ENCODE data around the gene GNA15. TPM values are rescaled to one million over a fixed set of nuclear protein-coding genes. Genes with fewer than 3 reads are reported as not detected.

The GNA15 gene
- total and polyA plus RNA-seq, 2 of the 8 experiments (the other 6 are each of a cell fraction or from before 2014, with no cell fraction given), result 0.26 to 0.45 TPM

GRCh38 chr19:3145909-3146676, 10.3 kb downstream of the GNA15 start (continued):
- TF ChIP-seq HDAC6 (IDR thresholded peaks at IDR 0.05; ENCODE audit: low read depth, low read length) (no peak), EGR1 (IDR thresholded peaks at IDR 0.05; ENCODE audit: borderline replicate concordance, low read depth, low read length) (no peak), MAX (IDR thresholded peaks at IDR 0.05) (no peak), SP1 (IDR thresholded peaks at IDR 0.05; ENCODE audit: low read depth, low read length) (no peak), ASH2L (IDR thresholded peaks at IDR 0.05; ENCODE audit: low read length) (no peak), RAD21 (IDR thresholded peaks at IDR 0.05 in 1 of 2, conservative IDR thresholded peaks at IDR 0.05 in 1 of 2; ENCODE audit: low read depth in 2 of 2, low read length in 2 of 2) (no peak), CBX8 (IDR thresholded peaks at IDR 0.05; ENCODE audit: borderline replicate concordance, low read depth, low read length) (no peak), CHD2 (IDR thresholded peaks at IDR 0.05; ENCODE audit: low read length) (no peak), BACH1 (IDR thresholded peaks at IDR 0.05; ENCODE audit: low read length) (no peak), SP2 (IDR thresholded peaks at IDR 0.05; ENCODE audit: low read length) (no peak), TBP (IDR thresholded peaks at IDR 0.05; ENCODE audit: low read depth, low read length) (no peak)
